ENCODE measurements around the gene PROP1.

DNA sequence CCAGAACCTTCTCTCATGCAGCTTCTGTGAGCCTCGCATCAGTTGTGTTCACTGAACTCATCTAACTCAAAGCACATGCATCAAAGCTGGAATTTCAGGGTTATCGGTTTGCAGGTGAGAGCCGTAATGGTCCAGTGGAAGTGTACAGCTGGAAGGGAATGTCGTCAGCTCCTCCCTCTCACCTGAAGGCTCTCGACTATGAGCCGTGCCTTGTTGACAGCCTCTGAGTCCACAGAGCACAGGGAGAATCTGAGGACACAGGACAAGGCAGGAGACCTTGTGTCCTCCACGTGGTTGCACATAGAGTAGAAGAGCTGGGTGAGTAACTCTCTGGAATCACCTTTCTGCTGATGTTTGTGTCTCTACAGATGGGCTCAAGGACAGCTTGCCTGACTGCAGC is 38.8 kb downstream of the PROP1 start:
- TF ChIP-seq, protein P1, sequence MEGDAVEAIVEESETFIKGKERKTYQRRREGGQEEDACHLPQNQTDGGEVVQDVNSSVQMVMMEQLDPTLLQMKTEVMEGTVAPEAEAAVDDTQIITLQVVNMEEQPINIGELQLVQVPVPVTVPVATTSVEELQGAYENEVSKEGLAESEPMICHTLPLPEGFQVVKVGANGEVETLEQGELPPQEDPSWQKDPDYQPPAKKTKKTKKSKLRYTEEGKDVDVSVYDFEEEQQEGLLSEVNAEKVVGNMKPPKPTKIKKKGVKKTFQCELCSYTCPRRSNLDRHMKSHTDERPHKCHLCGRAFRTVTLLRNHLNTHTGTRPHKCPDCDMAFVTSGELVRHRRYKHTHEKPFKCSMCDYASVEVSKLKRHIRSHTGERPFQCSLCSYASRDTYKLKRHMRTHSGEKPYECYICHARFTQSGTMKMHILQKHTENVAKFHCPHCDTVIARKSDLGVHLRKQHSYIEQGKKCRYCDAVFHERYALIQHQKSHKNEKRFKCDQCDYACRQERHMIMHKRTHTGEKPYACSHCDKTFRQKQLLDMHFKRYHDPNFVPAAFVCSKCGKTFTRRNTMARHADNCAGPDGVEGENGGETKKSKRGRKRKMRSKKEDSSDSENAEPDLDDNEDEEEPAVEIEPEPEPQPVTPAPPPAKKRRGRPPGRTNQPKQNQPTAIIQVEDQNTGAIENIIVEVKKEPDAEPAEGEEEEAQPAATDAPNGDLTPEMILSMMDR (IDR thresholded peaks at IDR 0.05): no peak
- no peak for TF ChIP-seq POLR2A (IDR thresholded peaks at IDR 0.05)
